CD8-positive, alpha-beta memory T cell (primary cell): ENCODE data around the gene ME2. TPM values are rescaled to one million over a fixed set of nuclear protein-coding genes. Genes with fewer than 3 reads are reported as not detected.
A peak's percentile ranks its signal among the peaks of the same experiment; 100 is the strongest.
"Not testable (repeated sequence)": the region's sequence is repeated elsewhere in the genome, so short reads cannot be mapped to it uniquely, and the experiment has no call there.

Experiments used
- CTCF ChIA-PET: fragments of 350-600 bp; sonication (Branson Sonifier 250); formaldehyde crosslinking; loops from one replicate; lab custom pipeline; 2021; ENCODE audit warnings: antibody characterized with exemption; lab: Charles Lee
- POLR2A ChIA-PET: fragments of 350-600 bp; sonication (Branson Sonifier 250); formaldehyde crosslinking; loops from one replicate; lab custom pipeline; 2021; ENCODE audit warnings: antibody characterized with exemption; lab: Charles Lee
- DNase-seq, 5 donors: peaks; one replicate each; pipeline versions ENCODE4 v3.0.0 to v3.0.0-alpha.2; 2020 to 2022; ENCODE audit warnings: mixed read lengths in 1 of 5
- H3K27ac ChIP-seq: one replicate; pipeline ENCODE4 v1.7.0; 2013; ENCODE audit warnings: low read depth, mild to moderate bottlenecking, low read length, moderate library complexity
- H3K27me3 ChIP-seq: 2 replicates; pipeline ENCODE4 v1.7.0; 2013; ENCODE audit warnings: low read length, mild to moderate bottlenecking; ENCODE audit not compliant: insufficient read depth, poor library complexity, severe bottlenecking
- H3K36me3 ChIP-seq: 2 replicates; pipeline ENCODE4 v1.7.0; 2013; ENCODE audit warnings: mild to moderate bottlenecking, low read length, moderate library complexity; ENCODE audit not compliant: insufficient read depth
- H3K4me1 ChIP-seq: 2 replicates; pipeline ENCODE4 v1.7.0; 2013; ENCODE audit warnings: mild to moderate bottlenecking, low read length, moderate library complexity; ENCODE audit not compliant: insufficient read depth
- H3K4me3 ChIP-seq: 2 replicates; pipeline ENCODE4 v1.7.0; 2013; ENCODE audit warnings: mild to moderate bottlenecking, low read length
- H3K9me3 ChIP-seq: 2 replicates; pipeline ENCODE4 v1.7.0; 2013; ENCODE audit warnings: mild to moderate bottlenecking, low read length
- H3K27ac Mint-ChIP-seq, 8 donors: one replicate each; pipeline ENCODE4 v1.8.0; 2020 to 2021; ENCODE audit warnings: mixed read lengths in 8 of 8, mild to moderate bottlenecking in 6 of 8, inconsistent platforms in 3 of 8, moderate library complexity in 3 of 8
- H3K27me3 Mint-ChIP-seq, 2 donors: one replicate each; pipeline ENCODE4 v1.8.0; 2020 to 2021; ENCODE audit warnings: mixed read lengths in 2 of 2, mild to moderate bottlenecking in 1 of 2, moderate library complexity in 1 of 2
- H3K36me3 Mint-ChIP-seq, 3 donors: one replicate each; pipeline ENCODE4 v1.8.0; 2020 to 2021; ENCODE audit warnings: mixed read lengths in 3 of 3, inconsistent platforms in 1 of 3, mild to moderate bottlenecking in 1 of 3
- H3K4me1 Mint-ChIP-seq, 3 donors: one replicate each; pipeline ENCODE4 v1.8.0; 2020 to 2021; ENCODE audit warnings: mixed read lengths in 3 of 3, inconsistent platforms in 1 of 3, mild to moderate bottlenecking in 1 of 3
- H3K4me3 Mint-ChIP-seq, 7 donors: one replicate each; pipeline ENCODE4 v1.8.0; 2020 to 2021; ENCODE audit warnings: mixed read lengths in 7 of 7, mild to moderate bottlenecking in 6 of 7, moderate library complexity in 4 of 7, inconsistent platforms in 2 of 7
- H3K9me3 Mint-ChIP-seq, 5 donors: one replicate each; pipeline ENCODE4 v1.8.0; 2020 to 2022; ENCODE audit warnings: mixed read lengths in 5 of 5, mild to moderate bottlenecking in 3 of 5, moderate library complexity in 2 of 5, inconsistent platforms in 1 of 5
- polyA plus RNA-seq: library from polyadenylated mRNA; unstranded; fragments of 300-500 nt; fragmentation: Illumina TruSeq; gene quantifications from one replicate; pipeline ENCODE4 v1.2.3, GENCODE V29; 2021
- total RNA-seq, 2 experiments: library from RNA; stranded (reverse); gene quantifications; one replicate each; pipeline ENCODE4 v1.2.3, GENCODE V29; 2021

The ME2 gene
- total and polyA plus RNA-seq, 3 experiments from 2014 or later = 53.9 to 120 (median 114) TPM

DNA sequence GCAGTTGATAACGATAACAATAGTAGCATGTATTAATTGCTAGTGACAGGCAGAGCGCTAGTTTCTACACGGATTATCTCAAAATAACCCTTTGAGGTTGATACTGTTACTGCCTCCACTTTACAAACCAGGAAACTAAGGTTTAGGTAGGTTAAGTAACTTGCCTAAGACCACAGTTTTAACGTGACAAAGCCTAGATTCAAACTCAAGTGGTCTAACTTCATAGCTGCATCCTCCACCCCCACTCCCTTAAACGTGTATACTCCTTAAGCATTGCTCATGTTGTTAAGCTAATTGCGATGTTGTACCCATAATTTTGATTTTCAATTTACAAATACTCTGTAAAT, 1.2 kb downstream of the ME2 start:
- no peak for DNase-seq
- H3K36me3 Mint-ChIP-seq = peaks cover 0 to 12% (median 0%) of the 10 kb centered on the region in 3 donors
- Histone ChIP-seq H3K4me1 (peaks cover 33% of the 10 kb centered on the region), H3K27me3 (no peaks in the 10 kb centered on the region), H3K4me3 (peak overlapping the region; percentile 60), H3K9me3 (no peaks in the 10 kb centered on the region), H3K27ac (peak overlapping the region; percentile 85), H3K36me3 (no peaks in the 10 kb centered on the region)
- H3K27ac Mint-ChIP-seq = peak overlapping the region; percentile 94 to 100 (median 98)
- ChIA-PET POLR2A (interaction anchor here (3.4 kb wide), 1 partner anchor 87 kb away, joined by 35 read pairs; the partner anchor contains the start of gene ELAC1), CTCF (interaction anchor here (1.2 kb wide), 1 partner anchor 171 kb away, joined by 3 read pairs; no protein-coding TSS in a partner anchor)
- peaks cover 0 to 2% of the 10 kb centered on the region in 2 donors for H3K27me3 Mint-ChIP-seq
- H3K4me3 Mint-ChIP-seq = peak overlapping the region; percentile 93 to 99 (median 97)
- no peaks in the 10 kb centered on the region for H3K9me3 Mint-ChIP-seq
- peaks cover 29 to 54% (median 39%) of the 10 kb centered on the region in 3 donors for H3K4me1 Mint-ChIP-seq

DNA sequence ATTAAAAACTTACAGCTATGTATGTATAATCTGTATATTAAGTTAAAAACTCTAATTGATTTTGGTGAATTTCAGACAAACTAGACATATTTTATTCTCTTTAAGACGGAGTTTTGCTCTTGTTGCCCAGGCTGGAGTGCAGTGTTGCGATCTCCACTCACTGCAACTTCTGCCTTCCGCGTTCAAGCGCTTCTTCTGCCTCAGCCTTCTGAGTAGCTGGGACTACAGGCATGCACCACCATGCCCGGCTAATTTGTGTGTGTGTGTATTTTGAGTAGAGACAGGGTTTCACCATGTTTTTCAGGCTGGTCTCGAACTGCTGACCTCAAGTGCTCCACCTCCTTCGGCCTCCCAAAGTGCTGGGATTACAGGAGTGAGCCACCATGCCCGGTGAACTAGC, 2.0 kb downstream of the ME2 start:
- H3K27ac Mint-ChIP-seq, DNase-seq, H3K27me3 ChIP-seq, H3K4me3 ChIP-seq, H3K9me3 Mint-ChIP-seq, H3K36me3 ChIP-seq, H3K27ac ChIP-seq, H3K9me3 ChIP-seq, H3K27me3 Mint-ChIP-seq: not testable (repeated sequence)
- ChIA-PET CTCF (interaction anchor here (1.2 kb wide), 1 partner anchor 170 kb away, joined by 3 read pairs; no protein-coding TSS in a partner anchor), POLR2A (interaction anchor here (0.6 to 3.4 kb wide), 2 partner anchors 86 to 135 kb away, joined by 5 to 35 read pairs; partner anchors contain the start of gene ELAC1)
- H3K36me3 Mint-ChIP-seq = peaks cover 0 to 12% (median 0%) of the 10 kb centered on the region in 3 donors
- peaks cover 29 to 55% (median 39%) of the 10 kb centered on the region in 3 donors for H3K4me1 Mint-ChIP-seq
- H3K4me3 Mint-ChIP-seq = peak overlapping the region in 1 of 7 donors; percentile 32
- peaks cover 33% of the 10 kb centered on the region for H3K4me1 ChIP-seq

- Histone ChIP-seq H3K9me3 (no peaks in the 10 kb centered on the region), H3K4me1 (peaks cover 12% of the 10 kb centered on the region), H3K27me3 (no peaks in the 10 kb centered on the region), H3K4me3 (no peak overlapping the region), H3K36me3 (no peaks in the 10 kb centered on the region), H3K27ac (no peak overlapping the region)
- DNase-seq = no peak
- H3K27ac Mint-ChIP-seq = peak overlapping the region in 2 of 8 donors; percentile 37 to 55
- no peaks in the 10 kb centered on the region for H3K27me3 Mint-ChIP-seq
- CTCF ChIA-PET = interaction anchor here (0.9 kb wide), 1 partner anchor 8 kb away, joined by 3 read pairs; the partner anchor contains the start of gene ME2
- H3K36me3 Mint-ChIP-seq = peaks cover 5 to 21% (median 8%) of the 10 kb centered on the region in 3 donors
- H3K9me3 Mint-ChIP-seq = peaks cover 0 to 10% (median 6%) of the 10 kb centered on the region in 5 donors
- POLR2A ChIA-PET = no interaction called here
- no peak overlapping the region for H3K4me3 Mint-ChIP-seq
- H3K4me1 Mint-ChIP-seq = peaks cover 15 to 50% (median 47%) of the 10 kb centered on the region in 3 donors
These were observed 8.0 kb downstream of the ME2 start for GRCh38 chr18:50886929-50887328.

GRCh38 chr18:50895350-50896045, 16.6 kb downstream of the ME2 start:
- Histone ChIP-seq H3K36me3 (peaks cover 3% of the 10 kb centered on the region), H3K4me1 (no peaks in the 10 kb centered on the region), H3K27me3 (no peaks in the 10 kb centered on the region), H3K9me3 (no peaks in the 10 kb centered on the region), H3K27ac (no peak overlapping the region), H3K4me3 (no peak overlapping the region)
- DNase-seq = no peak
- Mint-ChIP-seq H3K4me1 (peaks cover 23 to 40% (median 38%) of the 10 kb centered on the region in 3 donors), H3K27ac (peak overlapping the region in 3 of 8 donors; percentile 11 to 84 (median 46)), H3K4me3 (no peak overlapping the region), H3K9me3 (peaks cover 0 to 1% (median under 1%) of the 10 kb centered on the region in 5 donors), H3K27me3 (no peaks in the 10 kb centered on the region), H3K36me3 (peaks cover 17 to 43% (median 19%) of the 10 kb centered on the region in 3 donors)
- CTCF ChIA-PET = no interaction called here
- POLR2A ChIA-PET = interaction anchor here (0.7 kb wide), 1 partner anchor 46 kb away, joined by 5 read pairs; no protein-coding TSS in a partner anchor

DNA sequence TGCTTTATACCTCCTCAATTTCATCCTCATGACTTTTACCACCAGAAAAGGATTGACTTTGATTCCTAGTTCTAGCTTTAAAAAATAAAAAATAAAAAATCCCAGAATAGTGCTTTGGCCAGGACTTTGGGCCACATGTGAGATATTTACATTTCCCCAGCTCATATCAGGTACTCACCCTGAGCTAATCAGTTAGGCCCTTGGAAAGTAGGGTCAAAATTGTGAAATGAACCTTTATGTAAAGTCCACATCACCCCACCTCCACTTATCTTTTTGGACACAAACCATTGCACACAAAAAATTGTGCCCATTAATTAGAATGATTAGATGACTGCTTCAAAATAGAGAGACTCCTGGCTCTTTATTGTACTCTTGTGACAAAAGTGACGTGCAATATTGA, 17.2 kb downstream of the ME2 start:
- no peak for DNase-seq
- Mint-ChIP-seq H3K27ac (peak overlapping the region in 1 of 8 donors; percentile 46), H3K4me1 (peaks cover 25 to 40% (median 40%) of the 10 kb centered on the region in 3 donors), H3K4me3 (no peak overlapping the region), H3K9me3 (no peaks in the 10 kb centered on the region), H3K36me3 (peaks cover 17 to 47% (median 19%) of the 10 kb centered on the region in 3 donors), H3K27me3 (no peaks in the 10 kb centered on the region)
- Histone ChIP-seq H3K4me3 (no peak overlapping the region), H3K27ac (no peak overlapping the region), H3K9me3 (no peaks in the 10 kb centered on the region), H3K36me3 (peaks cover 3% of the 10 kb centered on the region), H3K27me3 (no peaks in the 10 kb centered on the region), H3K4me1 (no peaks in the 10 kb centered on the region)
- ChIA-PET CTCF (interaction anchor here (1.1 kb wide), 1 partner anchor 17 kb away, joined by 3 read pairs; the partner anchor contains the start of gene ME2), POLR2A (interaction anchor here (0.7 kb wide), 1 partner anchor 46 kb away, joined by 5 read pairs; no protein-coding TSS in a partner anchor)

DNA sequence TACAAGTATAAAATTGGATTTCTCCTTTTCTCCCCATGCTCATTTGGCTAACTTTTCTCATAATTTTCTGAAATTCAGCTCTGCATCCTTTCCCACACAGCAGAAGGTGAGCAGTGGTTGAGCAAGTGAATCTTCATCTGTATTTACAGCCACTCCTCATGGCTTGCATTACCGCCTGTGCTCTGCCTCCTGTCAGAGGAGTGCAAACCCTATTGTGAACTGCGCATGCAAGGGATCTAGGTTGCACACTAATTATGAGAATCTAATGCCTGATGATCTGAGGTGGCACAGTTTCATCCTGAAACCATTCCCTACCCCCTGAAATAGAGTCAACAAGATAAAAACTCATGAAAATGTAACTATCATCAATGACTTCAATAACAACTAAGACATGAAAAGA, 20.0 kb downstream of the ME2 start:
- Mint-ChIP-seq H3K9me3 (no peaks in the 10 kb centered on the region), H3K4me1 (peaks cover 21 to 45% (median 42%) of the 10 kb centered on the region in 3 donors), H3K36me3 (peaks cover 13 to 56% (median 18%) of the 10 kb centered on the region in 3 donors), H3K27me3 (no peaks in the 10 kb centered on the region), H3K27ac (peak overlapping the region in 2 of 8 donors; percentile 6 to 68), H3K4me3 (no peak overlapping the region)
- Histone ChIP-seq H3K9me3 (no peaks in the 10 kb centered on the region), H3K27me3 (no peaks in the 10 kb centered on the region), H3K4me1 (no peaks in the 10 kb centered on the region), H3K4me3 (no peak overlapping the region), H3K27ac (no peak overlapping the region), H3K36me3 (peaks cover 3% of the 10 kb centered on the region)
- no peak for DNase-seq
- ChIA-PET CTCF (no interaction called here), POLR2A (no interaction called here)

GRCh38 chr18:50902797-50903196, 23.9 kb downstream of the ME2 start:
- no peaks in the 10 kb centered on the region for H3K4me1 ChIP-seq
- ChIA-PET POLR2A (no interaction called here), CTCF (no interaction called here)
- H3K9me3 ChIP-seq = no peaks in the 10 kb centered on the region
- Mint-ChIP-seq H3K36me3 (peaks cover 21 to 63% (median 27%) of the 10 kb centered on the region in 3 donors), H3K27ac (peak overlapping the region in 4 of 8 donors; percentile 2 to 64 (median 34)), H3K27me3 (no peaks in the 10 kb centered on the region), H3K9me3 (no peaks in the 10 kb centered on the region), H3K4me1 (peaks cover 19 to 46% (median 39%) of the 10 kb centered on the region in 3 donors), H3K4me3 (no peak overlapping the region)
- H3K36me3 ChIP-seq = peaks cover 3% of the 10 kb centered on the region
- H3K27ac ChIP-seq = no peak overlapping the region
- no peaks in the 10 kb centered on the region for H3K27me3 ChIP-seq
- no peak overlapping the region for H3K4me3 ChIP-seq
- no peak for DNase-seq

DNA sequence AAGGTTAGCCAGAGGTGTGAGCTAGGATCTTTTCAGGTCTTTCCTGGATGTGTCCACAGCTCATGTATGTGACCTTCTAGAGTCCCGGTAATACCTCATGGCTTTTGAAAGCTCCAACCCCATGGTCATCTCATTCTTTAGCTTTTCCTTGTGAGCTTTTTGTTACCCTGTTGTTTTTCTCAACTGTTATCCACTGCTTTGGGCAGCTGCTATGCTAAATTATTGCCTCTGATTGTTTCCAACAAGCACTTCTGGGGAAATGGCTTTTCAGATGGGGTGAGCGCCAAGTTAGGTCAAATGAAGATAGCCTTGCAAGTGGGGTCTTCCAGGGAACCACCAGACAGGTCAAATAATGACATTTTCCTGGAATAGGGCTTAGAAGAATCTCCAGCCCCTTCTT, 27.9 kb downstream of the ME2 start:
- ChIA-PET CTCF (interaction anchor here (1.3 kb wide), 1 partner anchor 19 kb away, joined by 3 read pairs; no protein-coding TSS in a partner anchor), POLR2A (no interaction called here)
- Mint-ChIP-seq H3K27ac (no peak overlapping the region), H3K4me1 (peaks cover 24 to 46% (median 26%) of the 10 kb centered on the region in 3 donors), H3K36me3 (peaks cover 22 to 68% (median 25%) of the 10 kb centered on the region in 3 donors), H3K9me3 (no peaks in the 10 kb centered on the region), H3K4me3 (no peak overlapping the region), H3K27me3 (no peaks in the 10 kb centered on the region)
- no peak for DNase-seq
- peaks cover 5% of the 10 kb centered on the region for H3K4me1 ChIP-seq
- no peaks in the 10 kb centered on the region for H3K27me3 ChIP-seq
- H3K27ac ChIP-seq = no peak overlapping the region
- H3K9me3 ChIP-seq = no peaks in the 10 kb centered on the region
- H3K36me3 ChIP-seq = peaks cover 13% of the 10 kb centered on the region
- no peak overlapping the region for H3K4me3 ChIP-seq
